ENCODE measurements around the gene MED12L.

The MED12L gene

DNA sequence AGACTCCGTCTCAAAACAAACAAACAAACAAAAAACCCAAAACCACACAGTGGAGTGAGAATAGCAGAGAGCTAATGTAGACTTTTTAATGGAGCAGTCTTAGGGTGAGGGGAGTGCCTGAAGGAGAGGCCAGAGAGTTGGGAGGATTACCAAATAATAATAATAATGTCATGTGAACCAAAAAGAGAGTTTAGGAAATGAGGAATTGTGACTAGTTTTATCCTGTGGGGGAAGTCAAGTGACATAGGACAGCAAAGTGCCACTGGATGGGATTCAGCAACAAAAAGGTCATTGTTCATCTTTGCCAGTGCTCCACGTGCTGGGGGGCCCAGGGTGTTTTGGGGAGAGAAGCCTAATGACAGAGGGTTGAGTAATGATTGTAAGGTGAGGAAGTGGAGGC is 218.3 kb downstream of the MED12L start:
- DNase-seq = no peak

DNA sequence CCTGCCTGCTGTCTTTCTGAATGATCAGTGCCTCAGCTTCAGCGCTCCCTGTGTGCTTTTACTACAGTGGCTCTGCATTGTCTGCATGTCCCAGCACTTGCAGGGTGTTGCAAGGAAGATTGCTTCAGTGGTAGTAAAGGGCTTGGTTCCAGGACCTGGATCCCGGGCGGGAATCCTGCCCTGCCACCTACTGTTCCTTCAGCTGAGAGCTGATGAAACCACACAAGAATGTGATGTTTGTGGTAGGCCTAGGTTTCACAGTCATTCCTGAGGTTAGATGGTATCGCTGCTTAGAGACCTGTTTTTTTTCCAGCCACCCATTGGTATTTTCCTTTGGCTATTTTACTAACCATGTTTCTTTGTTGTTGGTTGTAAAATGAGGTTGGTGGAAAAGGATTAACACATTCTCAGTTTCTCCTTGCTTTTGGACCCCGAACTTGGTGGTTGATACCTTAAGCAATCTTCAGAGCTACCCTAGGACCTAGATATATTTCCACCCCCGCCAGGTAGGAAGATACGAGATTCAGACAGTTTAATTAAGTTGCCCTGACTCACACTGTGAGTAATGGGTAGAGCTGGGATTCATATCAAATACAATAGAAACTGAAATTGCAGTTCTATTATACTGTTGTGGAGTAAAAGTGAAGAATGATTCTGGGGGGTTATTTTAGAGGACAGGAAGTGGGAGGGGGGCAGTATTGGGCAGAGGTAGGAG is 219.8 kb downstream of the MED12L start:
- DNase-seq = no peak

DNA sequence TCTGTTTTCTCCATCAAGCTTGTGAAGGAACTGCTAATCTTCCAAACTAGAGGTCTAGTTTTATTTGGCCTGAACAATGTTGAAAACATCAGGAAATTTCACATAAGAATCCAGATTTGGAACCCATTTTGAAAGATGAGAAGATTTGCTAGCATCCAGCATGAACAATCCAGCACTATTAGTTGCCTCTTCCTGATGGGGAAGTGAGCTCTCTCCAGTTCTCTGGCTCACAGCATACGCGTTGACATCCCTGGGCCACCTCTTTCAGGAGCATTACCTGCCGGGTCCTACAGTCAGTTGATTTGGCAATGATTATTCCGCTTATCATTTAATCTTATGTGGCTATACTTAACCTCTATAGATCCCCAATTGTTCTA is 220.3 kb downstream of the MED12L start:
- DNase-seq = no peak

DNA sequence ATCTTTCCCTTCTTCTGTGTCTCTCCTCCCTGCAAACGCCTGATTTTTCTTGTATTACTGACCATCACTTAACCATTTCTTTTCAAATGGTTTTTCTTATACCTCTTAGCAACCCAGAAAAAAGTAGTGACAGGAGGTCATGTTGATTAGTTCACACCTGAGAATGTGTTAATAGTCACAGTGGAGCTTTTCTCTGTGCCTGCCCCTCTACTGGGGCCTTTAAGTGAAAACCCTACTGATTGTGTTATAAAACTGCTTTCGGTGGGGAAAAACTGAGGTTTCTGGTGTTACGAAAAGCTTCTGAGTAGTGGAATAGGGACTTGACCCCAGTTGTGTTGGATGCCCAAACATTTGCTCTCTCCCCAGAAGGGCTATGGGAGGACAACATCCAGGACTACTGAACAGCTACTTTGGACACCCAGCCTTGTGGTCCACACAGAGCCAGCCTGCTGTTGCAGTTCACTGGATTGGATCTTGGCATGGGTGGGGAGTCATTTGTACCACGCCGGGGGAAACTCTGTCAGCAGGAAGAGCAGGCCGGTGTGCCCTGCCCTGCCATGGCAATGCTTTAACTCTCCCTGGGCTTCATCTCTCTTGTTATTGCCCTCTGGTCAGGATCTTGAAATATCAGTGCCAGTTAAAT is 220.8 kb downstream of the MED12L start:
- DNase-seq = no peak

DNA sequence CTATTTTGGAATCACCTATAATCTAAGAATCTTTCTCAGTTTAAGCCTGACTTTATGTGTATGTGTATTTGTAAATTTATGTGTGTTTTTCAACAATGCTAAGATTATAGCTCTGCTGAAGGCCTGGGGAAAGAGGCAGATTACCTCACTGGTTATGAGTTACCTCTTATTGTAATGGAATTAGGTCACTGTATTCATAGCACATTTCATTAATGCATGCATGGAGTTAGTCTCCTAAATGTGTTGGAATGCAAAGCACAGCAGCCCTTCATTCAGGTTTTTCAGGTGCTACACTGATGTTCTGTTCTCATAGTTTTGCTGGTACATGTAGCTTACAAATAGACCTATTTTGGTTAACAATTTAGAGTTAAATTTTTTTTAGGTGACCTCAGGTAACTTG is 221.7 kb downstream of the MED12L start:
- no peak for DNase-seq

DNA sequence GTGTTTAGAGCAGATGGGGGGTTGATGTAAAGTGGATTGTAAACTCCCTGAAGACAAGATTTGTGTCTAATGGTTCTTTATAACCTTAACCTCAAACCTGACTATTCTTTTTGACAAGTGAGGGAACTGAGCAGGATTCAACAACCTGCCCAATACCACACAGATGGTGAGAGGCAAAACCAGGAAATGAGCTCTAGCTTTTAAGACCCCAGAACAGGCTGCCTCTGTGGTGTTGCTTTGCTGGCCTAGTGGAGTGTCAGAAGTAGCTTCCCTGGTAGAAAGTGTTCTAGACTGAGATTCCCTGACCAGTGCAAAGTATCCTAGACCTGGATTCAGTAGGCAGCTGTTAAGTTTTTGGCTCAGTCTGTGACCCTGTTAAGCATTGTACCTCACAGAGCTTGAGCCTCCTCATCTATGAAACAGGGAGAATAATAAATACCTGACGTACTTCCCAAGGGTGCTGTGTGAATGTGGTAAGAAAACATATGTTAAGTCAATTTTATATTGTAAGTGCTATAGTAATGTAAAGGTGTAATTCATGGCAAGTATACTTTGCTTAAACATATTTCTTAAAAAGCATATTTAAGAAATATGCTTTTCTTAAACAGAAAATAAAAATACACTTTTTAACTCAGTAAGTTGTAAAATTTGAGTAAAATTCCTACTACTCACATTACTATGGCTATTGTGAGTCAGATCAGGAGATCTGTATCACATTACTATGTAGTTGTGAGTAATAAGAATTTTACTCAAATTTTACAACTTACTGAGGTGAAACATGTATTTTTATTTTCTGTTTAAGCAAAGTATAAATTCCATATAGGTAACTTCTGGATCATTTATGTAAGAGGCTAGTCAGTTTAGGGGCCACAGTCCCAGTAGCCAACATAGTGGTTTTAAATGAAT is 222.4 kb downstream of the MED12L start:
- no peak for DNase-seq

DNA sequence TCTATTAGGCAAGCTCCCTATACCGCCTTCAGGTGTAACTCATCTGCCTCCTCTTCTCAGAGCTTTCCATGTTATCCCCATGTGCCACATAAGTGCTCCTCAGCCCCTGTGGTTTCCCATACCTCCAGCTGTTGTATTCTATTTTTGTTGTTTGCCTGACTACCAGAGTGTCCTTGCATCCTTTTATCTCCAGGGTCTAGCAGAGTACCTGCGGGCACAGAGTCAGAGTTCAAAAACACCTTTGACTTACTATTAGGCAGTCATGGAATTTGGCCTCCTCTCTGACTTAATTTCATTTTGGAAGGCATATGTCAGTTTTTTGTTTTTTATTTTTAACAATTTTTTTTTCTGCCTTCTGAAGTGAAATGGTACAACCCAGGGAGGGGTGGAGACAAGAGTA is 224.1 kb downstream of the MED12L start:
- no peak for DNase-seq

DNA sequence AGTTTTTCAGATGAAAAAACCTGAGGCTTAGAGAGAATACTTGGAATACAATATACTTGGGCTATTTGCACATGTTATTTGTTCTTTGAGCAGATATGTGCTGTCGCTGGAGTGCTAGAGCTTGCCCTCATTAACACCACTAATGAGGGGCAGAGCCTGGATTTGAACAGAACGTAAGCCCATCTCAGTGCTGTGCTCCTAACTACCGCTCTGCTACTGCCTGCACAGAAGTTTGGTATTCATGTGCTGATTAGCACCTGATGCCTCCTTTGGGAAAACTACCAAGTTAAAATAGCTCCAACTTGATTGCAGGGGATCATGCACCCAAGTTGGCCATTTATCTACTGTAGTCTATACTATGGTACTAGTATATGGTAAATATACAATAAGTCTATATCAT is 227.5 kb downstream of the MED12L start:
- DNase-seq = no peak

DNA sequence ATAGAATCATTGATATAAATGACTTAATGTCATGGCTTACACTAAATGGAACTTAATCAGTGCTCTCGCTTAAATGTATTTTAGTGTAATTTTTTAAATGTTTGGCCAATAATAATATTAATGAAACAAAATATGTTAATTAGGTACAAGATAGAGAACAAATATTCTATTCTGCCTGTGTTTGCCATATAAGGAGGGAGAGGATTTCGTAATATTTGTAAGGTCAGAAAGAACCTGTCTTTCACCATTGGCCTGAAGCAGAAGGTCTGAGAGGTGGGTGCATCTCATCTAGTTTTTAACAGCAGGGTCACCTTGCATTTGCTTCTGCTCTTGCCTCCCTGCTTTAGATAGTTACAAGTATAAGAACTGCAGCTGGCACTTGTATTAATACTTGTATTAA is 228.7 kb downstream of the MED12L start:
- no peak for DNase-seq

DNA sequence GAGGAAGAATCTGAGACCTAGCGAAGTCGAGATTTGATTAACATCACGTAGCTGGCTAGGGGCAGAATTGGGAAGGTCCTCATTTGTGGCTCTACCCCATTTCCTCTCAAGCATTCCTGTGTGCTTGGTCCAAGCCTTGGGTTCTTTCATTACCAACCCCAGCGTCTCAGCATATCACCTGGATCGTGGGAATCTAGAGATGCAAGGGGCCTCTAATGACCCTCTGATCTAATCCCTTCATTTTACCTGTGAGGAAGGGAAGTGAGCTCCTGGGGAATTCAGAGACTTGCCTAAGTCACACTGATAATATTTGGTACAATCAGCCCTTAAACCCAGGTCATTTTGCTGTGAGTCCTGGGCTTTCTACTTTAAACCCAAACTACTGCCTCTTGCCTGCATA is 229.1 kb downstream of the MED12L start:
- DNase-seq = no peak

DNA sequence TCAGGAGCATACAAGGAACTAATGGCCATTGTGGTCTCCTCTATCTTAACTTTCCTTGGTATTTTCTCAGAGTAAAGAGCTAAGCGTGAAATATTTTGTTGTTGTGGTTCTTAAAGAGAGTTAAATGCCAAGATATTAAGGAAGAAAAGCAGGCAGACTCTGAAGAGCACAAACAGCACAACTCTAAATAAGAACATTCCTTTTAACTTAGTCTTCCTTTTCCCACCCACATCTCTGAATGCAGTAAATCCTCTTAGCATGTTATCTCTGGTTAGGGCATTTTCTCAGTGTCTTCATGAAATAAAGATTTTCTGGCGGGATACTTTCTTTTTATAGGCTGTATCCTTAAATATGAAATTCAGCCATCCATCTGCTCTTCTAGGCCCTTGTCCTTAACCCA is 229.7 kb downstream of the MED12L start:
- no peak for DNase-seq

DNA sequence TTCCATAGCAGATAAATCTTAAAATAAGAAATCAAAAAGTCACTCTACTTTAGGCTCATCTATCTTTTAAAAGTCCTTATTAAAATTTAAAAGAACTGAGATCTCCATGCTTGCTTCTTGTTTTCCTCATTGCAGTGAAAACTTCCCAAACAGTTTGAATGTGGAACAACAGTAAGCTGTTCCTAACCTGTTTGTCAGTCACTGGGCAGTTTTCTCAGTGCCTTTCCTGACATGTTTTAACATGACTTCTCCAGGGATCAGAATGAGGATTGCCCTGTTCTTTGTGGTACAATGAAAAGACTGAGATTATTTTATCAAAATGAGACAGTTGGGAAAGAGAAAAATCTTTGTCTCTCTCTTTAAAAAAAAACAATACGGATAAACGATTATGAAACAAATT is 230.4 kb downstream of the MED12L start:
- DNase-seq = no peak

DNA sequence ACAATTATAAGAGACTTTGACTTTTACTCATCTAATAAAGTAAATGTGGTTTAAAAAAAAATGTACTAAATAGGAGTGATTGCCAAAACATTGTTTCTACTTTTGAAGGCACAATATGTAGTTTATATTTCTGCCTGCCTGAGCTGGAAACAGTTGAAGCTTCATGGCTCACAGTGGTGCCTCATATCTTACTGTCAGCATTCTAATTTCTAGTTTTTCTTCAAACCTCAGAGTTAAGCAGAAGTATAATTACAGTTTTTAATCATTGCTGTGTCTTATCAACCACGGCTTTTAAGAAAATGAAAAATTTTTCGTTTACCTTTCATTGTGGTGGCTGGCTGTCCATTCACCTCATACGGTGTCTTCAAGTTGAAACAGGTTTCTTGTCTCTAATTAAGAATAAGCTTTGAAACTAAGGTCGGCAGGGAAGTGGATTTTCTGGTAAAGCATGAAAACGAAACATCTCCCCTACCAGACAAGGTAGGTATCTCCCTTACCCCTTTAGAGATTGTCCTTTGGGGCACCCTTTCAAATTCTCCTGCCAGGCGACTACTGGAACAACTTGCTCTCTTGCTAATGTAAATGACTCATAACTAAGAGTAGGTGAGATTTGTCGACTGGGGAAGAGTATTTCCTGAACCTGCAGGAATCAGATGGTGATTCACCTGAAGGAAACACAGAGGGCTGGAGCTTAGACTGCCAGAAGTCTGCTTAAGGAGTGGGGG is 231.0 kb downstream of the MED12L start, which contains the start of gene GPR87:
Gene GPR87, minus strand, starts transcription at position 554 of the 725 bp plus-strand sequence. CDS start 16,720 bp downstream, outside the sequence.
- DNase-seq = no peak

DNA sequence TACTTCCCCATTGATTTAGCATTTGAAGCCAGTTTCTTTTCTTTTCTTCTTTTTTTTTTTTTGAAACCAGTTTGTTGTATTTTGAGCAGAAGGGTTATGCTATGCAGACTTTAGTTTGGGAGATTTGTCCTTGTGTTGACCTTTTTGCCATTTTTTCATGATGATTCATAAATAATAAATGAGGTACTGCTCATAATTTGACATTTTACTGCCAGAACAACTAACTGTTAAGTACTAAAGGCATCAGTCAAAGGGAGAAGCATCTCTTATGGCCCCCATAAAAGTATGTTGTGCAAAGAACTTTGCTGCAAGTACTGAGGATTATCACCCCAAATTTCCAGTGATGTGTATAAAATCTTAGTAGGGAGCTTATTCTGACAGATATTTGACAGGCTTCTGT is 232.8 kb downstream of the MED12L start:
- no peak for DNase-seq

DNA sequence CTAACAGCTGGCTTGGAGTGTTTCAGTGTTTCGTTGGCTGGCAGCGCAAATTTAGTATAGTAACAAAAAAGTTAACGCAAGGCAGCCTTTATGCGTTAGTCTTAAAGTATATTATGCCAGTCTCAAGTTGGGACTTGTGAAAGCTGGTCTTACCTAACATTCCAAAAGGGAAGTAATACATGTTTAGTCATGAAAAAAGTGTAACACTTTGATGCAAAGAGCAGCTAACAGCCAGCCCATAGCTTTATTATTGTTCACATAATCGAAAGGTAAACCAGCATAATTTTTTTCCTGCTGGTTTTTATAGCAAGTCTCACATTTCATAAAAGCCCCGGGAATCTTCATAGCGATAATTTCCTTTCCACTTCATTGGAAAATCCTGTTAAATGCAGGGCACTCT is 233.5 kb downstream of the MED12L start:
- DNase-seq = no peak

DNA sequence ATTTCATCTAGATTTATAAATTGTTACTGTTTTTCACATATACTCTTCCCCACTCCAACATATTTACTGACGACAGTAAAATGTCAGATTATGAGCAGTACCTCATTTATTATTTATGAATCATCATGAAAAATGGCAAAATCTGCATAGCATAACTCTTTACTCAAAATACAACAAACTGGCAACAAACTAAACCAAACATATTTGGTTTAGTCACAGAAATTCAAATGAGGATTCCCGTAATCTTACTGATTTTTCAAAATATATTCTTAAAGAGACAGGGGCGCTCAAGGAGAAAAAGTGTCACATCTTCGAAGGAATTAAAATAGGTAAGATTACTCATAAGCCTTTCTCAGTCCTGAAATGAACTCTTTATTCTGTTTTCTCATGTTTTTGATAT is 234.2 kb downstream of the MED12L start:
- no peak for DNase-seq

DNA sequence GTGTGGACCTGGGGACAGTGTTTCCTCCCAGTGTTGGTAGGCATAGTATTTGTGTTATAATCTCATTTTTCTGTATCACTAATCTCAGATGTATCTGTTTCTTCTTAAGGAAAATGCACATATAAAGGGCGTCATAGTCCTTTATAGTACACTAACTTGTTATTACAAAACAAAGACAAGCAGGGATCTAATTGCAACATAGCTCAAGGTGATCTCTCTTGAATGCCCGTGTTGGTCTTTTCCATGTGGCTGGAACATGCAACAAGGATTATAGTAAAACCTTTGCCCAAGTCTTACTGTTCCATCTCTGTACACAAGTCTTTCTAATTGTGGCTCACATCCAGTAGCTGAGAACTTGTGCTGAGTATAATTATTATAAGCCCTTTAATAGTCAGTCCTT is 234.7 kb downstream of the MED12L start:
- no peak for DNase-seq

DNA sequence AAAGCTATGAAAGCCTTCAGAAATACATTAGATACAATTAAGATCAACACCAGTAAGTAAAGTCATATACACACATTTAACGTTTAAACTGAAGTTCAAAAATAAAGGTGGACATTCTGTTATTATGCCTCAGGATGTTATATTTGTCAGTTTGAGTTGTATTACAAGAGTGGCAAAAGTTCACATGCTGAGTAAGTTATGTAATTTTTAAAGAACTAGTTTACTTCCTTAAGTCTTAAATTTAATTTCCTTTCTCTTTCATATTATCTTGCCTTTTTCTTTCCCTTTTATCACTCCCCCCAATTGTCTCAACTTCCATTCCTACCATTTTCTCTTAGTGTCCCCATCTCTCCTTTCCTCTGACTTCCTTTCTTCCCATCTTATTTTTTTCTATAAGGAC is 236.1 kb downstream of the MED12L start:
- DNase-seq = no peak

DNA sequence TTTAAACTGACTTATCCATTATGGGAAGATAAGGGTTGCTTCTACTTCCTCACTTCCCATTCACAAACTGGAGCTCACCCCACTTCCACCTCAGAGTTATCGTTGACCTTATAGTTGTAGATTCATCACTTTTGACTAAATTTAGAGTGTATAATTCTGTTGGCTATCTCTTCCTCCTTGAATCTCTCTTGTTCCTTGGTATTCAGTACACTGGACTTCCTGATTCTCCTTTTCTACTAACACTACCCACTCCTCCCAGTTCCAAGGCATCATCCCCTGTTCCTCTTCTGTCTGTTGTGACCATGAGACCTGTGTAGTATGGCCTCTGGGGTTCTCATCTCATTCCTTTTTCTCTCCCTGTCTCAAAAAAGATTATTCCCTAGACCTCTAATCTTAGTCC is 237.0 kb downstream of the MED12L start:
- DNase-seq = no peak

DNA sequence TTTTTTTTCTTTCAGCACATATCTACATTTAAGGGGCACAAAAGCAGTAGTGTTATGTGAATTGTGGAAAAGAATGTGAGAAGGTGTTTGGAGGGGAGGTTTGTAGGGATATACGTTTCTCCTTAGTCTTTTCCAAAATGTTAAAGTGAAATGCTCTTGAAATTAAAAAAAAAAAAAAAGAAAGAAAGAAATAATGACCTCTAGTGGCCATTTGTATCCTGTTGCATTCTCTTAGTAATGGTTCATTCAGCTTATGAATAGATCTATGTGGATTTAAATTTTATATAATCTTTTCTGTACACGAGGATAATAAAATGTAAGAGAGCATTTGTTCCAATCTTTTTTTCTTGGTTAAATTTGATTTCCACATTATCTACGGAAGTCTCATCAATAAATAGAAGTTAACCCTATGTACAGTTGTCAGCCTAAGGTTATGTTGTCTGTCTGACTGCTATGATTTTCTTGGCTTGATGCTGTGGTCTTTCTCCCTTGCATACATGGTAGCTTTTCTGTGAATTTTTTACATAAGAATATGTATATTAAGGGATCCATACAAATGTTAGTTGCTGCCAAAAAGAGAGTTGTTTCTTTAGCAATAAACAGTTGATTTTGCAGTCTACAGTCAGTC is 242.2 kb downstream of the MED12L start:
- DNase-seq = no peak

DNA sequence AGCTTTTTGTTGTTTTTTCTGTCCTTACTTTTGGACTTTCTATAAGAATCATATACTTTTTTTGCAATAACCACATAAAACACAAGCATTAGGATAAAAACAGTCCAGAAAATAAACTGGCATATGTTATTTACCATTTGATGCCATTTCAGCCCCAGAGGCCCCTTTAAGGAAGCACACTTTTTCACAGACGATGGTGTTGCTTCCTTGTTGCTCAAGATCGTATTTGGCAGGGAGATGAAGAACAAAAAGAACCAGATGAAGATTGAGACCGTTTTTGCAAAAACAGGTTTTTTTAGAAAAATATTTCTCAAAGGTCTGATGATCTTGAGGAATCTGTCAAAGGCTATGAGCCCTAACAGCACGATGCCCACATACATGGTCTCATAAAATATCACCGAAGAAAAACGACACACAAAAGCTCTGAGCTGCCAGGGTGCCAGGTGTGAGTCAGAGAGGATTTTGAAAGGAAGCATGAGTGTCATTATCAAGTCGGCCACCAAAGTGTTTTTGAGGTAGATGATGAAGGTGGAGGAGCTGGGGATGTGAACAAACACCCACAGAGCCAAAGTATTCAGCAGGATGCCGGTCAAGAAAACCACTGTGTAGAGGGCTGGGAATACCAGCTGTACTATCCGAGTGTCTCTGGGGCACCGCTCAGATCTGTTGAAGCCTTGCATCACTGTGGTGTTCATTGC is 243.0 kb downstream of the MED12L start:
- DNase-seq = no peak

DNA sequence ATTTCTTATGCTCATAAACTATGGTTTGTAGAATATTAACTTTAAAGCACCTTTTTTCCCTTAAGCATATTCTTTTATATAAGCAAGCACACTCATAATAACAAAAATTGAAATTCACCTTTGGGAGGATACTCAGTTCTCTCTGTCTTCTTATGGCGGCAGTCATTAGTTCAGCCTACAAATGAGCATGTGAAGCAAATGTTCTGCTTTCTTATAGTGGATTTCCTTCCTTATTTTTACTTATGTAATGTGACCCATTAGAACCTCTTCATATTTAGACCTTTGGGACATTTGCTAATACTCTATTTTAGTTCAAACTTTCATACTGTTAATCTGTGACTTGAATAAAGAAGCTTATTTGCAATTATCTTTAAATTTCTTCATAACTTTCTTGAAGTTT is 243.9 kb downstream of the MED12L start, which contains the start of gene P2RY13:
Gene P2RY13, minus strand, starts transcription at position 187 of the 400 bp plus-strand sequence. Its CDS starts 21 bp downstream, at position 166.
- no peak for DNase-seq
